GM19043 (cell line): ENCODE measurements around the gene GART.

Source experiments
- ATAC-seq: cut with Tn5 transposase; IDR thresholded peaks from one replicate; pipeline ENCODE4 v1.9.1; 2021; ENCODE audit warnings: low read depth; ENCODE audit not compliant: unreplicated experiment

Gene GART

DNA sequence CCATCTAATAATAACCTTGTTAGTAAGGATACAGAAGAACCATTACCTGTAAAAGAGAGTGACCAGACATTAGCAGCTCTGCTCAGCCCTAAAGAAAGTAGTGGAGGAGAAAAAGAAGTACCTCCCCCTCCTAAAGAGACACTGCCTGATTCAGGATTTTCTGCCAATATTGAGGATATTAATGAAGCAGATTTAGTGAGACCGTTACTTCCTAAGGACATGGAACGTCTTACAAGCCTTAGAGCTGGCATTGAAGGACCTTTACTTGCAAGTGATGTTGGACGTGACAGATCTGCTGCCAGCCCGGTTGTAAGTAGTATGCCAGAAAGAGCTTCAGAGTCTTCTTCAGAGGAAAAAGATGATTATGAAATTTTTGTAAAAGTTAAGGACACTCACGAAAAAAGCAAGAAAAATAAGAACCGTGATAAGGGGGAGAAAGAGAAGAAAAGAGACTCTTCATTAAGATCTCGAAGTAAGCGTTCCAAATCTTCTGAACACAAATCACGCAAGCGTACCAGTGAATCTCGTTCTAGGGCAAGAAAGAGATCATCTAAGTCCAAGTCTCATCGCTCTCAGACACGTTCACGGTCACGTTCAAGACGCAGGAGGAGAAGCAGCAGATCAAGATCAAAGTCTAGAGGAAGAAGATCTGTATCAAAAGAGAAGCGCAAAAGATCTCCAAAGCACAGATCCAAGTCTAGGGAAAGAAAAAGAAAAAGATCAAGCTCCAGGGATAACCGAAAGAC, 12.5 kb upstream of the GART start:
- ATAC-seq: no peak

DNA sequence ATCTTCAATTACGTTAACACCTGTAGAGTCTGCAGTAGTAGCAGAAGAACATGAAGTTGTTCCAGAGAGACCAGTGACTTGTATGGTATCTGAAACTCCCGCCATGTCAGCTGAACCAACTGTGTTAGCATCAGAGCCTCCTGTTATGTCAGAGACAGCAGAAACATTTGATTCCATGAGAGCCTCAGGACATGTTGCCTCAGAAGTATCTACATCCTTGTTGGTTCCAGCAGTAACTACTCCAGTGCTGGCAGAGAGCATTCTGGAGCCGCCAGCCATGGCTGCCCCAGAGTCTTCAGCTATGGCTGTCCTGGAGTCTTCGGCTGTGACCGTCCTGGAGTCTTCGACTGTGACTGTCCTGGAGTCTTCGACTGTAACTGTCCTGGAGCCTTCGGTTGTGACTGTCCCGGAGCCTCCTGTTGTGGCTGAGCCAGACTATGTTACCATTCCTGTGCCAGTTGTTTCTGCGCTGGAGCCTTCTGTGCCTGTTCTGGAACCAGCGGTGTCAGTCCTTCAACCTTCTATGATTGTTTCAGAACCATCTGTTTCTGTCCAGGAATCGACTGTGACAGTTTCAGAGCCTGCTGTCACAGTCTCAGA, 11.2 kb upstream of the GART start:
- no peak for ATAC-seq

DNA sequence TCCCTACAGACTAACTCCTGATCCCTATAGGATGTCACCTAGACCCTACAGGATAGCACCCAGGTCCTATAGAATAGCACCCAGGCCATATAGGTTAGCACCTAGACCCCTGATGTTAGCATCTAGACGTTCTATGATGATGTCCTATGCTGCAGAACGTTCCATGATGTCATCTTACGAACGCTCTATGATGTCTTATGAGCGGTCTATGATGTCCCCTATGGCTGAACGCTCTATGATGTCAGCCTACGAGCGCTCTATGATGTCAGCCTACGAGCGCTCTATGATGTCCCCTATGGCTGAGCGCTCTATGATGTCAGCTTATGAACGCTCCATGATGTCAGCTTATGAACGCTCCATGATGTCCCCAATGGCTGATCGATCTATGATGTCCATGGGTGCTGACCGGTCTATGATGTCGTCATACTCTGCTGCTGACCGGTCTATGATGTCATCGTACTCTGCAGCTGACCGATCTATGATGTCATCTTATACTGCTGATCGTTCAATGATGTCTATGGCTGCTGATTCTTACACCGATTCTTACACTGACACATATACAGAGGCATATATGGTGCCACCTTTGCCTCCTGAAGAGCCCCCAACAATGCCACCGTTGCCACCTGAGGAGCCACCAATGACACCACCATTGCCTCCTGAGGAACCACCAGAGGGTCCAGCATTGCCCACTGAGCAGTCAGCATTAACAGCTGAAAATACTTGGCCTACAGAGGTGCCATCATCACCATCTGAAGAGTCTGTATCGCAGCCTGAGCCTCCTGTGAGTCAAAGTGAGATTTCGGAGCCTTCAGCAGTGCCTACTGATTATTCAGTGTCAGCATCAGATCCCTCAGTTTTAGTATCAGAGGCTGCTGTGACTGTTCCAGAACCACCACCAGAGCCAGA, 10.4 kb upstream of the GART start:
- ATAC-seq: no peak

DNA sequence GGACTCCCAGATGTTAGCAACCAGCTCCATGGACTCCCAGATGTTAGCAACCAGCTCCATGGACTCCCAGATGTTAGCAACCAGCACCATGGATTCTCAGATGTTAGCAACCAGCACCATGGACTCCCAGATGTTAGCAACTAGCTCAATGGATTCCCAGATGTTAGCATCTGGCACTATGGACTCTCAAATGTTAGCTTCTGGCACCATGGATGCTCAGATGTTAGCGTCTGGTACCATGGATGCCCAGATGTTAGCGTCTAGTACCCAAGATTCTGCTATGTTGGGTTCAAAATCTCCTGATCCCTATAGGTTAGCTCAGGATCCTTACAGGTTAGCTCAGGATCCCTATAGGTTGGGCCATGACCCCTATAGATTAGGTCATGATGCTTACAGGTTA, 9.7 kb upstream of the GART start:
- ATAC-seq: no peak

GRCh38 chr21:33550772-33551660, 9.1 kb upstream of the GART start:
- no peak for ATAC-seq

DNA sequence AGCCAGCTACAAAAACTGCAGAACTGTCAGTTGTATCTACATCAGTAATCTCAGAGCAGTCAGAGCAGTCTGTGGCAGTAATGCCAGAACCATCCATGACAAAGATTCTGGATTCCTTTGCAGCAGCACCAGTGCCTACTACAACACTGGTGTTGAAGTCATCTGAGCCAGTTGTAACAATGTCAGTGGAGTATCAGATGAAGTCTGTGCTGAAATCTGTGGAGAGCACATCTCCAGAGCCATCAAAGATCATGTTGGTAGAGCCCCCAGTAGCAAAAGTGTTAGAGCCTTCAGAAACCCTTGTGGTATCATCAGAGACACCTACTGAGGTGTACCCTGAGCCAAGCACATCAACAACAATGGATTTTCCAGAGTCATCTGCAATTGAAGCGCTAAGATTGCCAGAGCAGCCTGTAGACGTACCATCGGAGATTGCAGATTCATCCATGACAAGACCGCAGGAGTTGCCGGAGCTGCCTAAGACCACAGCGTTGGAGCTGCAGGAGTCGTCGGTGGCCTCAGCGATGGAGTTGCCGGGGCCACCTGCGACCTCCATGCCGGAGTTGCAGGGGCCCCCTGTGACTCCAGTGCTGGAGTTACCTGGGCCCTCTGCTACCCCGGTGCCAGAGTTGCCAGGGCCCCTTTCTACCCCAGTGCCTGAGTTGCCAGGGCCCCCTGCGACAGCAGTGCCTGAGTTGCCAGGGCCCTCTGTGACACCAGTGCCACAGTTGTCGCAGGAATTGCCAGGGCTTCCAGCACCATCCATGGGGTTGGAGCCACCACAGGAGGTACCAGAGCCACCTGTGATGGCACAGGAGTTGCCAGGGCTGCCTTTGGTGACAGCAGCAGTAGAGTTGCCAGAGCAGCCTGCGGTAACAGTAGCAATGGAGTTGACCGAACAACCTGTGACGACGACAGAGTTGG, 8.2 kb upstream of the GART start:
- ATAC-seq: no peak

DNA sequence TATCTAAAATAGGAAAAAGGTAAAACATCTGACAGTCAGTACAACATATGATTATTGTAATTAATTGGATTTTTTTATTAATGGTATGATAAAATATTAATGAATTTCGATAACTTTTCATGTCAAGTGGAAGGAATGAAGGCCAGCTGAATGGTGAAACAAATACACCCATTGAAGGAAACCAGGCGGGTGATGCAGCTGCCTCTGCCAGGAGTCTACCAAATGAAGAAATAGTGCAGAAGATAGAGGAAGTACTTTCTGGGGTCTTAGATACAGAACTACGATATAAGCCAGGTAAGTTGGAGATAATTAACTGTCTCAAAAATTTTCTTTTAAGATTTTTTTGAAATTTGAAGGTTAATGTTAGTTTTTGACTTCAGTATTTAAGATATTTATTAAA, 4.2 kb upstream of the GART start:
- no peak for ATAC-seq

DNA sequence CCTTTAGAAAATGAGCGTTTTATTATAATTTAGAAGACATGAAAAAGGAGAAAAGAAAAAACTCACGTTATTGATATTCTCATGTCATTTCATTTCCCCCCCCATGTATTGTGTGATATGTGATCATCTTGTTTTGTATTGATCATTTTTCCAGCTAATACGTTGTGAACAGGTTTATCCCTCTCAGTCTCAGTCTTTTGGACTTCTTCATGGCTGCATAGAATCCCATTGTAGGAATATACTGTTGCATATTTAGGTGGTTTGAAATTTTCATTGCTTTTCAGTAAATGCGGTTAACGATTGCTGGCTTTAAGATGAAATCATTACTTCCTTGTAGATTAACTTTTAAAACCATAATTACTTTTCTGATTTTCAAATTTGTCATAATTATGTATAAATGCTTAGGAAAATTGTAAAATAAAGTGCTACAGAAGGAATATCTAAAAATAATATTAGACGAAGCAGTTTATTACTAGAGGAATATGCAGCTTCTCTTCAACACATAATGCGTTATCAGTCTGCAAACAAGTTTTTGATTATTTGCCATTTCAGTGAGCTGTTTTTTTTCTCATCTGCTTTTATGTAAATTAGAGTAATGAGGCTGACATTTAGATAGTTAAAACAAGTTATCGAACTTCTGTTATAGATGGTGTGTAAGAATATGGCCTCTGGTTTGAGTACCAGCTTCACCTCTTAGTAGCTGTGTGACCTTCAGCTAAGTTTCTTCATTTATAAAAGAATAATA, 2.7 kb upstream of the GART start:
- no peak for ATAC-seq

DNA sequence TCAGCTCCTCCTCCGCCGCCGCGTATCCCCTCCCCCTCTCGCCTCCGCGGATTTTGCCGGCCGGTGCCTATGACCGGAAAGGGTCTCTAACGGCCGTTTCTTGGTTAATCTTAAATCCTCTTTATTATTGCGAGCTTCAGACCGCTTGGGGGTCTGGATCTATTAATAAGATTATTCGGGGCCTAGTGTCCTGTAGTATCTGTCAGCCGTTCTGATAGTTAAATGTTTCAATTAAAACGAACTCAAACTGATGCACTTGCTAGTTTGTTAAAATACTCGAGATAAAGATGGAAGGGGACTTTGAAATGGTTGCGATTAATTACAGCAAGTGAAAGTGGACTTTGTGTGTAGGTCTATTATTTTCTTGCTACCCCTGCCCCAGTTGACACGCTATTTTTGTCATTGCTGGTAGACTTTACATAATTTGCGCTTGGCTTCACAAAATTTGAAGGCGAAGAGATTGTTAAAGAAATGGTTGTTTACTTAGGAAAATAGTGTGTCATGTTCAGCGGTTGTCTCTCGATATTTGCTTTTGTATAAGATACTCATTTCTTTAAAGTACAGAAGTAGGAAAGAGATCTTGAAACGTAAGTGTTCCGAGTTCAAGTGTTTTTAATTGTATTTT, 1.7 kb upstream of the GART start:
- no peak for ATAC-seq

DNA sequence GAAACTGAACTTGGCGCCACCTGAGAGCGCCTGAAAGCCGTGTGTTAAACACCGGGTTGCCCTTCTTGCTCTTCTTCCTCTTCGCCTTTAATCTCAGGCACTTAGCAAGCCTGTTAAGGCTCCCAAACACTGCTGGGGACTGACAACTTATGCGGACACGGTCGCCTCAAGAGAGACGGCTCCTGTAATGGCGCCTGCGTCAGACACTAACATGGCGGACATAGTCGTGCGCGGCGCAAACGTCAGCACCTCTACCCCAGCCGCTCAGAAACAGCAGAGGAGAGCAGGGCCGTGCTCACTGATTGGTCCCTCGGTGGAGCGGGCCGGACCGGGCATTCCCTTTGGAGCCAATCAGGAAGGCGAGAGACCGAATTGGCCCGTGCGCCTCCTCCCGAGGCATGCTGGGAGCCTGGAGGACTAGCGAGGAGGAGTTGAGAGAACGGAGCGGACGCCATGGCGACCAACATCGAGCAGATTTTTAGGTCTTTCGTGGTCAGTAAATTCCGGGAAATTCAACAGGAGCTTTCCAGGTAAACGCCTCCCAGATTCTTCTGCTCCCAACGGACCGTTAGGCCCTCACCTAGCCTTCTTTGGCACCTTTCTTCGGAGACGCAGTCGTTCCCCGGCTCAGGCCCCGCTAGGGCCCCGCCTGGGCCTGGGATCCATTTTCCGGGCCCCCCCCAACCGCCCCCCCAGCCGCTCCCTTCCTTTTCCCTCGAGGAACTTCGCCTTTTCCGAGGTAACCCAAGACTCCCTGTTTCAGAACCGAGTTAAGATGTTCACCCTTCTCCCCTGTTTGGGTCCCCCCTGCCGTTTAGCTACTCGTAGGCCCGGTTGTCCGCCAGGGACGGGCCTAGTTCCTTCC, 955 bp upstream of the GART start, which contains the start of gene SON:
TSS of gene SON (plus strand) at position 399 of the 865 bp plus-strand sequence. CDS start at position 454, 55 bp downstream.
- peak; percentile 96 for ATAC-seq

DNA sequence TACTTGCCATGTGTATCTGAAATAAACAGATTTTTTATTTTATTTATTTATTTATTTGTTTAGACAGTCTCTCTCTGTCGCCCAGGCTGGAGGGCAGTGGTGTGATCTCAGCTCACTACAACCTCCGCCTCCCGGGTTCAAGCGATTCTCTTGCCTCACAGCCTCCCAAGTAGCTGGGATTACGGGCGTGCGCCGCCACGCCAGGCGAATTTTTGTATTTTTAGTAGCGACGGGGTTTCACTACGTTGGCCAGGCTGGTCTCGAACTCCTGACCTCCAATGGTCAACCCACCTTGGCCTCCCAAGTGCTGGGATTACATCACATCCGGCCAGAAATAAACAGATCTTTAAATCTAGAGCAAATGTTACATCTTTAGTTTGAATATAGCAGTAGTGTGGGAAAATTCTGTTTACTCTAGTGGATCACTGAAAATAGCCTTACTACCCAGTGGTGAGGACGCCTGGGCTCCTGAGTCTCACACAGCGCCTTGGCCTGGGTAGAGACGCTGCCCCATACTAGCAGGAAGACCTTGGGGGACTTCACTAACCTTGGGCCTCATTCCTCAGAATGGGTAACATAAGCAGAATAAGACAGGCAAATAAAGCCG, 709 bp downstream of the GART start:
- ATAC-seq: no peak

DNA sequence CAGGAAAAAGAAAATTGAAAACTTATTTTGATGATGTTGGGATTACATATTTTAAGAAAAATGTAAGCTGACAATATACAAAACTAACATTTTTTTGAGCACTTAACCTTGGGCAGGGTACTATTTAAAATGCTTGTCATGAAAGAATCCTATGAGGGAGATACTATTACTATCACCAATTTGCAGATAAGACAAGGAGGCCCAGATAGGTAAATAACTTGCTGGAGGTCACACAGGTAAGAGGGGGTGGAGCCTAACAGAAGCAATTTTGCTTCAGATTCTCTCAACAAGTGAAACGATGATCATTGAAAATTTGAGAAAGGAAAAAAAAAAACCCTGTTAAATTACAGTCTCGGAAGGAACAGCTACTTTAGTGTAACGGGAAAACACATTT, 1.2 kb downstream of the GART start:
- no peak for ATAC-seq

GRCh38 chr21:33539616-33540015, 2.3 kb downstream of the GART start:
- ATAC-seq: no peak

GRCh38 chr21:33537212-33537611, 4.7 kb downstream of the GART start:
- no peak for ATAC-seq

DNA sequence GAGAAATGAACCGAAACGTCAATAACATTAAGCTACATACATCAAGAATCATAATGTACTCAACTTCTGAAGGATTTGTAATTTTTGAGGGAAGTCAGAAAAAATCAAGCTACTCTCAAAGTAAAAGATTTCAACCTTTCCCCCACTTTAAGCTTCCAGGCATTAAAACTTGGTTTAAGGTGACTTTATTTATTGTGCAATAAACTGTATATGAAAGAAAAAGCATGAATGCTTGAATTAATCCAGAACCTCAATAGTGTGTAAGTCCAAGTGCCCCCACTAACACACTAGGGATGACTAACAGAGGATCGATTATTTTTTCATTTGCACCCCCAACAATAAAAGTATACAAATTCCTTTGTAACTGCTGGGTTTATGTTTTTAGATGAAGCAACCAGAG, 10.9 kb downstream of the GART start:
- ATAC-seq: no peak

DNA sequence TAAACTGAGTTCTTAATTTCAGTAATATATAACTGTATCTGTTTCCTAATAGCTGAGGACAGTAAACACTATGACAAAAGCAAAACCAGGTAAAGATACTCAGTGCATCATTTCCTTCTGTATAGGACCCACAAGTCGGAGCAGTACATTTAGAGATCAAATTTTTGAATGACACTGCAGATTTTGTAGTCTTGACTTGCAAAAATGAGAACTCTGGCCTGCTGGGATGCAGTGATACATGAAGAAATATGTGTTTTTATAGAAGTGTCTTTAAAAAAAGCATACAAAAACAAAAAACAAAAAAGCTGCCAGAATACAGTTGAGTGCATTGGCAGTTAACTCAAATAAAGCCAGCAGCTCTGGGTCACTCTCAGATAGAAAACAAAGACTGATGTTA, 19.0 kb downstream of the GART start:
- no peak for ATAC-seq
